ENCODE data around the gene HS1BP3. TPM values are rescaled to one million over a fixed set of nuclear protein-coding genes. Genes with fewer than 3 reads are reported as not detected.

HS1BP3 gene
- total and polyA plus RNA-seq, 2 of the 13 experiments (the other 11 are each of a cell fraction or from before 2014, with no cell fraction given), result 15.2 to 22.0 TPM

DNA sequence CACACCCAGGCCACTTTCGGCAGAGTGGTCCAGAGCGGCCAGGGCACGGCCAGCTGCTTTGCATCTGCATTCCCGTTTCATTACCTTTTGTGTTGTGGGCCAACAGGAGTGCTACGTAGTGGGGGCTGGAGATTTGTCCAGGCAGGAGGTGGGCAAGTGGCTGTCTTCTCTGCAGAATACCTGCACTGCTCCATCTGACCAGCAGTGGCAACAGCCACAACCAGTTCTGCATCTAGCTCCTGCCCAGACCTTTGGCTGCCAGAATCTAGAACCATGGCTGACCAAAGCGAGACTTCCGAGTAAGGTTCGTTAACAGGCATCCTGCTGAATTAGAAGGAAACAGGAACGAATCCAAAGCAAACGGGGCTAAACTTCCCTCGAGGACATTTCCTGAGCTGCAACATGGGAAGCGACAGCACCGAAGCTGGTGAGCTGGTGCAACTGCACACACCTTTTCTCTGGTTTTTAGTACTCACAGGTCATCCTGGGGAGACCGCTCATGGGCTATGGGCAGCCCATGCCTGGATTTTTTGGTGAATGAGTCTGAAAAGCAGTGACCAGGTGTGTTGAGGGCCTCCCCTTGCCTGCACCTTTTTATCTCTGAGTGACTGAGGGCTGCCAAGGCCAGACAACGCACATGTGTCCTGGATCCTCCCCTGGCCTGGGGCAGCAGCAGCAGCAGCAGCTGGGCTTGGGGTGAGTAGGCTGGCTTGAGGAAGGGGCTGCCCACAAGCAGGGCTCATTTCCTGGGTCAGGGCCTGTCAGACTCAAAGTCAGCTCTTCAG, 26.6 kb upstream of the HS1BP3 start:
- FAIRE-seq (peak; percentile 42), ATAC-seq (peak; percentile 48), DNase-seq (ENCODE audit: low spot score) (no peak)
- Histone ChIP-seq H3K27me3 (ENCODE audit: control insufficient read depth in 1 of 2, insufficient read depth in 2 of 2, low read length in 2 of 2) (no peaks in the 10 kb centered on the region), H4K20me1 (ENCODE audit: insufficient read depth, low read length) (no peaks in the 10 kb centered on the region), H3K4me1 (ENCODE audit: insufficient read depth, low read length) (peaks cover 44% of the 10 kb centered on the region), H3K36me3 (replicated peaks in 1 of 2; ENCODE audit: control insufficient read depth in 1 of 2, insufficient read depth in 2 of 2, low read length in 2 of 2) (peaks cover 8 to 15% of the 10 kb centered on the region in 2 experiments; a peak in 4 of 5 replicates), H3K9ac (ENCODE audit: insufficient read depth, low read depth, low read length) (no peak overlapping the region), H3K4me2 (ENCODE audit: low read depth, low read length) (no peak overlapping the region), H3K27ac (ENCODE audit: extremely low read length, insufficient read depth, low read length) (no peak overlapping the region), H2AFZ (ENCODE audit: low read length) (no peak overlapping the region), H3K4me3 (replicated peaks in 1 of 3; ENCODE audit: insufficient read depth in 1 of 3, low read depth in 2 of 3, low read length in 3 of 3) (no peak overlapping the region), H3K9me3 (ENCODE audit: low read length) (no peaks in the 10 kb centered on the region), H3K79me2 (ENCODE audit: insufficient read depth, low read length) (no peaks in the 10 kb centered on the region)
- in situ Hi-C loops (cut with HindIII; ENCODE audit: extremely low pct_ligation_motif_present, low pct_unique_long_range_greater_than_20kb) (no loop called here), intact Hi-C loops (cut with micrococcal nuclease; ENCODE audit: unreplicated experiment) (loop anchor here (2.0 to 5.0 kb wide), 3 partner anchors 51 to 239 kb away; no protein-coding TSS in a partner anchor)
- WGBS (ENCODE audit: low lambda C conversion rate), result 77% methylated on average over 15 of the region's 15 CpGs
- BruUV-seq (replicated peaks), result no TSS peak
- ChIA-PET POLR2A (interaction anchor here (3.3 to 6.3 kb wide), 2 partner anchors 13 to 26 kb away, joined by 43 to 216 read pairs; partner anchors contain the start of genes GDF7 and HS1BP3), CTCF (ENCODE audit: low intra/inter-chr PET ratio, low total read pairs) (interaction anchor here (2.0 to 3.0 kb wide), 3 partner anchors 11 to 16 kb away, joined by 6 to 61 read pairs (median 12); partner anchors contain the start of gene GDF7)
- TF ChIP-seq ZNF567 (CRISPR knock-in tag; IDR thresholded peaks at IDR 0.05; ENCODE audit: borderline replicate concordance) (no peak), CENPT (CRISPR knock-in tag; IDR thresholded peaks at IDR 0.05; ENCODE audit: low read depth) (no peak), ZNF225 (CRISPR knock-in tag; IDR thresholded peaks at IDR 0.05) (no peak), HOXA3 (CRISPR knock-in tag; IDR thresholded peaks at IDR 0.05) (0 out of 2 replicates have a peak, but pooled peaks have one; percentile 13), IKZF1 (IDR thresholded peaks at IDR 0.05) (no peak), HNF4A (CRISPR knock-in tag; IDR thresholded peaks at IDR 0.05) (0 out of 2 replicates have a peak, but pooled peaks have one; percentile 10), MED8 (CRISPR knock-in tag; IDR thresholded peaks at IDR 0.05; ENCODE audit: insufficient replicate concordance) (no peak), CEBPB (IDR thresholded peaks at IDR 0.05; ENCODE audit: borderline replicate concordance, low read depth, low read length) (no peak), MZF1 (CRISPR knock-in tag; IDR thresholded peaks at IDR 0.05; ENCODE audit: borderline replicate concordance) (no peak), ZMYM4 (CRISPR knock-in tag; IDR thresholded peaks at IDR 0.05) (peak; percentile 35; the same call in 1 of the 2 replicates), PTBP1 (IDR thresholded peaks at IDR 0.05; ENCODE audit: low read depth, low read length, poor library complexity, severe bottlenecking) (no peak), ISX (CRISPR knock-in tag; conservative IDR thresholded peaks at IDR 0.05) (no peak), DR1 (CRISPR knock-in tag; IDR thresholded peaks at IDR 0.05) (no peak)
- TF ChIP-seq, protein P1, sequence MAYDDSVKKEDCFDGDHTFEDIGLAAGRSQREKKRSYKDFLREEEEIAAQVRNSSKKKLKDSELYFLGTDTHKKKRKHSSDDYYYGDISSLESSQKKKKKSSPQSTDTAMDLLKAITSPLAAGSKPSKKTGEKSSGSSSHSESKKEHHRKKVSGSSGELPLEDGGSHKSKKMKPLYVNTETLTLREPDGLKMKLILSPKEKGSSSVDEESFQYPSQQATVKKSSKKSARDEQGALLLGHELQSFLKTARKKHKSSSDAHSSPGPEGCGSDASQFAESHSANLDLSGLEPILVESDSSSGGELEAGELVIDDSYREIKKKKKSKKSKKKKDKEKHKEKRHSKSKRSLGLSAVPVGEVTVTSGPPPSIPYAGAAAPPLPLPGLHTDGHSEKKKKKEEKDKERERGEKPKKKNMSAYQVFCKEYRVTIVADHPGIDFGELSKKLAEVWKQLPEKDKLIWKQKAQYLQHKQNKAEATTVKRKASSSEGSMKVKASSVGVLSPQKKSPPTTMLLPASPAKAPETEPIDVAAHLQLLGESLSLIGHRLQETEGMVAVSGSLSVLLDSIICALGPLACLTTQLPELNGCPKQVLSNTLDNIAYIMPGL (CRISPR knock-in tag; IDR thresholded peaks at IDR 0.05; ENCODE audit: borderline replicate concordance in 1 of 2, low read depth in 1 of 2), result peak in 1 of 2 experiments; percentile 17; a peak in 1 of 4 replicates
- TF ChIP-seq, protein P2, sequence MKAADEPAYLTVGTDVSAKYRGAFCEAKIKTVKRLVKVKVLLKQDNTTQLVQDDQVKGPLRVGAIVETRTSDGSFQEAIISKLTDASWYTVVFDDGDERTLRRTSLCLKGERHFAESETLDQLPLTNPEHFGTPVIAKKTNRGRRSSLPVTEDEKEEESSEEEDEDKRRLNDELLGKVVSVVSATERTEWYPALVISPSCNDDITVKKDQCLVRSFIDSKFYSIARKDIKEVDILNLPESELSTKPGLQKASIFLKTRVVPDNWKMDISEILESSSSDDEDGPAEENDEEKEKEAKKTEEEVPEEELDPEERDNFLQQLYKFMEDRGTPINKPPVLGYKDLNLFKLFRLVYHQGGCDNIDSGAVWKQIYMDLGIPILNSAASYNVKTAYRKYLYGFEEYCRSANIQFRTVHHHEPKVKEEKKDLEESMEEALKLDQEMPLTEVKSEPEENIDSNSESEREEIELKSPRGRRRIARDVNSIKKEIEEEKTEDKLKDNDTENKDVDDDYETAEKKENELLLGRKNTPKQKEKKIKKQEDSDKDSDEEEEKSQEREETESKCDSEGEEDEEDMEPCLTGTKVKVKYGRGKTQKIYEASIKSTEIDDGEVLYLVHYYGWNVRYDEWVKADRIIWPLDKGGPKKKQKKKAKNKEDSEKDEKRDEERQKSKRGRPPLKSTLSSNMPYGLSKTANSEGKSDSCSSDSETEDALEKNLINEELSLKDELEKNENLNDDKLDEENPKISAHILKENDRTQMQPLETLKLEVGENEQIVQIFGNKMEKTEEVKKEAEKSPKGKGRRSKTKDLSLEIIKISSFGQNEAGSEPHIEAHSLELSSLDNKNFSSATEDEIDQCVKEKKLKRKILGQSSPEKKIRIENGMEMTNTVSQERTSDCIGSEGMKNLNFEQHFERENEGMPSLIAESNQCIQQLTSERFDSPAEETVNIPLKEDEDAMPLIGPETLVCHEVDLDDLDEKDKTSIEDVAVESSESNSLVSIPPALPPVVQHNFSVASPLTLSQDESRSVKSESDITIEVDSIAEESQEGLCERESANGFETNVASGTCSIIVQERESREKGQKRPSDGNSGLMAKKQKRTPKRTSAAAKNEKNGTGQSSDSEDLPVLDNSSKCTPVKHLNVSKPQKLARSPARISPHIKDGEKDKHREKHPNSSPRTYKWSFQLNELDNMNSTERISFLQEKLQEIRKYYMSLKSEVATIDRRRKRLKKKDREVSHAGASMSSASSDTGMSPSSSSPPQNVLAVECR (CRISPR knock-in tag; IDR thresholded peaks at IDR 0.05; ENCODE audit: borderline replicate concordance), result peak; percentile 29; the same call in 1 of the 2 replicates
- TF ChIP-seq, protein P3, sequence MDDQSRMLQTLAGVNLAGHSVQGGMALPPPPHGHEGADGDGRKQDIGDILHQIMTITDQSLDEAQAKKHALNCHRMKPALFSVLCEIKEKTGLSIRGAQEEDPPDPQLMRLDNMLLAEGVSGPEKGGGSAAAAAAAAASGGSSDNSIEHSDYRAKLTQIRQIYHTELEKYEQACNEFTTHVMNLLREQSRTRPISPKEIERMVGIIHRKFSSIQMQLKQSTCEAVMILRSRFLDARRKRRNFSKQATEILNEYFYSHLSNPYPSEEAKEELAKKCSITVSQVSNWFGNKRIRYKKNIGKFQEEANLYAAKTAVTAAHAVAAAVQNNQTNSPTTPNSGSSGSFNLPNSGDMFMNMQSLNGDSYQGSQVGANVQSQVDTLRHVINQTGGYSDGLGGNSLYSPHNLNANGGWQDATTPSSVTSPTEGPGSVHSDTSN (CRISPR knock-in tag; IDR thresholded peaks at IDR 0.05; ENCODE audit: borderline replicate concordance), result no peak

All from HepG2 (cell line).